Stimulated activated CD4-positive, alpha-beta T cell treated with anti-CD3 and anti-CD28 coated beads, Interleukin-12 subunit alpha, Interleukin-12 subunit beta, amount 100 ng/mL, for 4 hours (primary cell): Measurements from ENCODE around the gene DIS3L2.
A peak's percentile ranks its signal among the peaks of the same experiment; 100 is the strongest.

Experiments used
- DNase-seq: peaks from one replicate; pipeline ENCODE4 v3.0.0-alpha.2; 2020

The DIS3L2 gene

DNA sequence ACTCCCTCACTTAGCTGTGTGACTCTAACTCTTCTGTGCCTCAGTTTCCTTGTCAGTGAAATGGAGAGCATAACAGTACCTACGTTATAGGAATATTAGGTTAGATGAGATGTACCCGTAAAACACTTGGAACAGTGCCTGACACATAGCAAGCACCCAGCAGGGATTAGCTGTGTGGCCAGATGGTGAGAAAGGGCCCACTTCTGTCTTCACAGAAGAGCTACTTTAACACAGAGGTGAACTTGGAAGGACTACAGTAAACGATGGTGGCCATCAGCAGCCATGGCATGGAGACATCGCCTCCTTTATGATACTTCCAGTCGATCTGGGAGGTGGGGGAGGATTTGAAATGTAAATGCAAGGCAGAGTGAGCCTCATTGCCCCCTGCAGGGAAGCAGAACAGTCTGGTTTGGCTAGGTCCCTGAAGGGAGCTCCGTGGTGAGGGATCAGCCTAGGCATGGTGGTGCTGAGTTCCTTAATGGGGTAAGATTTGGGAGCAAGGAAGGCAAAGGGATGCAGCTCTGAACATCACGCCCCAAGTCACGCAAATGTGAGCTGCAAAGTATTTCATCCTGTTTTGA is 315.3 kb downstream of the DIS3L2 start:
- DNase-seq = no peak

DNA sequence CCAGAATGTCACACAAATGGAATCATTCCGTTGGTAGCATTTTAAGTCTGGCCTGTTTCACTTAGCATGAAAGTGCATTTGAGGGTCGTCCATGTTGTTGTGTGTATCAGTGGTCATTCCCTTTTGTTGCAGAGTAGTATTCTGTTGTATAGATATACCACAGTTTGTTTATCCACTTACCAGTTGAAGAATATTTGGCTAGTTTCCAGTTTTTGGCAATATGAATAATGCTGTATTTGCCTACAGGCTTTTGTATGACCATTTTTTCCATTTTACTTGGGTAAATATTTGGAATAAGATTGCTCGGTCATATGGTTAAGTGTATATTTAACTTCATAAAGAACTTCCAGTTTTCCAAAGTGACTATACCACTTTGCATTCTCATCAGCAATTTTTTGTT is 317.0 kb downstream of the DIS3L2 start:
- DNase-seq = no peak

DNA sequence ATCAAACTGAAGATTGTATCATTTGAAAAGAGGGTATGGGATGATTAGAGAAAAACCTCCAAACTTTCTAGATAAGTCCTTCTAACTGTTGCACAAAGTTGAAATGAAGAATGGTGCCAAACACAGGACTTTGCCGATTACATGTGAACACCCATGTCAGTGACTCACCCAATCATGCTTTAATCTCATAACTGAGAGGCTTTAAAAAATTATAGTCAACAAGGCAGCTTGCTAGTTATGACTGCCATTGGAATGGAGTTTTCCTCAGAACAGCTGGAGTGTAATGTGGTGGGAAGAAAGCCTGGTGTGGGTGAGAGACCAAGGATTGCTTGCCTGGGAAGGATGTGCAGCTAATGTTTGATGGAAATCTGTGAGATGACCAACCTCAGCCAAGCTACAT is 318.8 kb downstream of the DIS3L2 start:
- no peak for DNase-seq

DNA sequence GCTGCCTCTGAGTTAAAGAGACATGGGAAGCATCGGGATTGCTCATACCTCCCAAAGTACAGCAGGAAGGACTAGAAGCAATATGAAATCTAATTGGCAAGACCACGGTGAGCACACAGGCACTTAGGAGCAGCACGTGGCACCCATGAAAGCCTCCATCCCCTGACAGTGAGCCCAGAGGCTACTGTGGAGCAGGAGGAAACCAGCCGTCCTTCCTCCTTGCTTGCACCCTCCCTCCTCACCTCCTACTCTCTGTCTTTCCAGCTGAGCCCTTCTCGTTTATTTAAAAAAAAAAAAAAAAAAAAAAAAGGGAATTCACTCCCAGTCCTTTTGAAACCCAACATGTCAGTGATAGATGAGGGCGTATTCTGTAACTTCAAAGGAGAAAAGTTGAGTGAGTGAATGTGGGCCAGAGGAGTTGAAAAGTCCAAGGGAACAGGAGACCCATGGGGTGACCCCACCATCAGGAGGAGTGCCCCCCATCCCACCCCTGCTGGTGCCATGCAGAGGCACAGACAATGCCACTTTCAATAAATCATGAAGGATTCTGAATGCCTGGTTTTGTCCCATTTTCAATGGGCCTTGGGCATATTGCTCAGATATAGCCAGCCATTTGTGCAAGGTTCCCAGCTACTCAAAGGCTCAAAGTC is 320.5 kb downstream of the DIS3L2 start:
- no peak for DNase-seq

DNA sequence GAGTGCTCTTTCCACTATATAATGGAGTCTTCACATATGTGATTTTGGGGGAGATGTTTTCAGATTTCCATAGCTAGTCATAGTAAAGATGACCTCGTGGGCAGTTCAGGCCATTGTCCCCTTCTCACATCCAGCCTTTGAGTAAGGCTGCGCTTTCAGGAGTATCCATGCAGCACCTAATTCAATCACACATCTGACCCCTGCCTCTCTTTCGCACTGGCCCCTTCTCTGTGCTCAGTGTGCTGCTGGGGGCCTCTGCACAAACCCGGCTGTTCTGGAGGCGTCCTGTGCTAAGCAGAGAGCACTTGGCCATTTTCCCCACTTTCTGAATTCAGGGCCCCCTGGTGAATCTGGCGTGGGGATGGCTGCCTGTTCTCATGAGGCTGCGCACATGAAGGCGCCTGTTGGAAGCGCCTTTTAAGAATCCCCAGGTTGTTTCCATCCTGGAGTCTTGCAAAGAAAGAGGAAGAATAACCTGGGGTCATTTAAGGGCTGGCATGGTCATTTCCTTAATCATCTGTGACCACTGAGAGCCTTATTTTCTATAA is 321.1 kb downstream of the DIS3L2 start:
- DNase-seq = no peak

DNA sequence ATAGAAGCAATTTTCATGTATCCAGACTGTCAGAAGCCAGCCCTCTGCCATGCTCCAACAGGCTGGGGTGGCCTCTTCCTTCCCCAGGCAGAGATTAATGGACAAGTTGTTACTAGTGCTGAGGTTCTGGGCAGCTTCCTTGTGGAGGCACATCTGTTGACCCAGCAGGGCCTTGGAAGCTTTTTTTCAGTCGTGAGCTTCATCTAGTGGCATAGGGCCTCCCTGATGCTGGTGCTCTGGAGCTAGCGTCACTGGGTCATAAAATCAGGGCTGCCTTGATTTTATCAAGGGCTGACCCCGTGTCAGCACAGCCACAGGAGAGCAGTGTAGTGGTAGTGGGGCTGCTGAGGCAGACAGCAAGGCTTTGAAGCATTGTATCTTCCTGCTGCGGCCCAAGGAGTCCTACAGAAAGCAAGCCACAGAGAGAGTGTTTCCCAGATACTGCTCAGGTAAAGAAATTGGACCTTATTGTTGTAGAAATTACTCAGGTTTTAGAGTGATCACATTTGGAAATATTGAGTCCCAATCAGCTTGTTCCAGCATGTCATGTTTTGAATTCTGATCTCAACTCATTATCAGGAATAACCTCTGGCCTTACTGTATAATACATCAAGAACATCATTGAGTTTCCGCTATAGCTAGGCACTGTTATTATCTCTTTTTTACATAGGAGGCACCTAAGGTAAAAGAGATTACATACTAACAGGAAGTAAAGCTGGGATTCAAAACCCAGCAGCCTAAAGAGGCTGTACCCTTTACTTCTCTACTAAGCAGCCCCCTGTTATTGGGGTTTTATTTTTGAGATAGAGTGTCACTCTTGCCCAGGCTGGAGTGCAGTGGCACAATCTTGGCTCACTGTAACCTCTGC is 324.7 kb downstream of the DIS3L2 start:
- no peak for DNase-seq

DNA sequence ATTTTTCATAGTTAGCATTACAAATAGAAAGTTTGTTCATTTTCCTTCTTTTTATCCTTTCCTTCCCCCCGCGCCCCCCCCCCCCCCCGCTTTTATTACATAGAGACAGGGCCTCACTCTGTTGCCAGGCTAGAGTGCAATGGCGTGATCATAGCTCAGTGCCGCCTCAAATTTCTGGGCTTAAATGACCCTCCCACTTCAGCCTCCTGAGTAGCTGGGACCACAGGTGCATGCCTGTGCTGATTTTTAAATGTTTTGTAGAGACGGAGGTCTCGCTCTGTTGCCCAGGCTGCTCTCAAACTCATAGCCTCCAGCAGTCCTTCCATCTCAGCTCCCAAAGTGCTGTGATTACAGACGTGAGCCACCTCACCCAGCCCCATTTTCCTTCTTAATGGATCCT is 325.8 kb downstream of the DIS3L2 start:
- DNase-seq = no peak

DNA sequence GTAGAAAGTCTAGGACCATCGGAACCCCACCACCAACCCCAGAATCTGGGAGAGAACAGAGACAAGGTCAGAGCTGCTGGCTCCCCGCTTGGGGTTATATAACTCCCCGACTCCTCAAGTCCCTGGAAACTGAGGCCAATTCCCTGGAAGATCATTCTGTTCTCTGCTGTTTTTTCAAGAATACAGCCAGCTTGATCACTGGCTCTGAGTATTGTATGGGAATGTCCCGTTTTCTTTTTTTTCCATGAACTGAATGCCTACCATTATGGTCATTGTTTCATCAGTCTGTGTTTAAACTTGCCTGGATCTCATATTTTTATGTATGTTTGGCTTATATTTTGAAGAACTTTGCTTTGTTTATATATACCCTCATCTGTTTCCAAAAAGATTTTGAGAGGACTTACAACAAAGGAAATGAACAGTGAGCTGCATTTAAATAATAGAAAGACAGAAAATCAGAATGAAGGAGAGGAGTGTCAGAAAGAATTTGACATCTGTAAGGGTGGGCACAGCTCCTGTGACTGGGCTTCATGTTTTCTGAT is 327.0 kb downstream of the DIS3L2 start:
- no peak for DNase-seq

DNA sequence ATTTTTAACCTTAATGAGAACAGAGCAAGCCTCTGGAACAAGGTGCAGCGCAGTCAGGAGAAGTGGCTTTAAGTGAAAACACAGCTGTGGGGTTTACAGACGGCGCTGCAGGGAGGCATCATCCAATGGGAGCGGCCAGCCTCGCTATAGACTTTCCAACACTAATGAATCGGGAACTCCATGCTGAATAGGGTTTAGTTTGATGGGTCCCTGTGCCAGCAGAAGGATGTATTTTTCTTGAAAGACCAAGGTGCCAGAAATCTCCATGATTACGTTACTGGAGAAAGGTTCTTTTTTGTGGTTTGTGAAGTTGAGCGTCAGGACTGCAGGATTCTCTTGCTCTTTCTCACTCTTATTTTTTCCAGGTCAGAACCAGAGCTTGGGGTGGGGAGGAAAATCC is 329.2 kb downstream of the DIS3L2 start:
- DNase-seq = no peak

DNA sequence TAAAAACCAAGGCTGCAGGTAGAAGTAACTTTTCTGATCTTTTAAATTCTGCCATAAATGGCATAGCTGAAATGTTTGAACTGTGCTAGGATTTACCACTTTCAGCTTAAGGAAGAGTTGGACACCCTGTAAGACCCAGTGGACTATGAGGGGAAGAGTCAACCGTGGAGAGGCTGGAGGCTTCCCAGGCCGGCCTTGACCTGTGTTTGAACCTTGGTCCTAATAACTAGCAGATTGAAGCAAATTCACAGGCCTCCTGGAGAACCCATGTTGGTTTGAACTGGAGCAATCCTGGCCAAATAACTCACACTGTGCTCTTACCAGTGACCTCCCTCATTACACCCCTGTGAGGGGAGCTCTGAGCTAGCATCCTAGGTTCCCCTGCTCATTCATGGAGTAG is 329.8 kb downstream of the DIS3L2 start:
- DNase-seq = no peak

DNA sequence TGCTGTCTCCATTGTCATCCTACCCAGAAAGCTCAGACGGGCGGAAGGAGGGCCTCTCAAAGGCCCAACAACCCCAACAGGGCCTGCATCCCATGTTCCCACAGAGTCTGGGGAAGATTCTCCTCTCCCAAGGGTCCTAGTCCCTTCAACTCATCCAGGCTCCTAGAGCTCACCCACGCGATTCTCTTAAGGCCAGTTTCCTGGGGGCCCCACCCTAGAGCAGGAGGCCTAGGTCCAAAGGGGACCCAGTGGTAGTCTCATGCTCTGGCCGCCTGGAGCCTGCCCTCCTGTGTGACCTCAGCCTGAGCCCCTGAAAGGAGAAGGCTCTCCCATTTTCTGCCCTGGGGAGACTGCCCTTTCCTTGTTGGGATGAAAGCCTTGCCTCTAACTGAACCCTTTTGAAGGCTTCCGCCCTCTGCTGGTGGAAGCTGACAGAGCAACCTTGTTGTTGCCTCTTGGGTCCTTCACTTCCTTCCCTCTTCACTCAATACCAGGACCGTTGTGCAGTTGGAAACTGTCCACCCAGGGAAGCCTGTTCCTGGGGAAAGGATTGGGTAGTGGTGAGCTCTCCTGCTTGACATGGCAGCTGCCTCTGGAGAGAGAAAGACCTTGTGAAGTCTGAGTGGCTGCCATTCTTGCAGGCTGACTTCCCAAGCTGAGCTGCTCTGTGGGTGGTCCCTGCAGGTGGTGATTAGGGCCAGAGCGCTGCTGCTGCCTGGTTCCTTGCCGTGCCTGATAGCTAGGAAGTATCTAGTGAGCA is 331.1 kb downstream of the DIS3L2 start:
- peak; percentile 47 for DNase-seq

DNA sequence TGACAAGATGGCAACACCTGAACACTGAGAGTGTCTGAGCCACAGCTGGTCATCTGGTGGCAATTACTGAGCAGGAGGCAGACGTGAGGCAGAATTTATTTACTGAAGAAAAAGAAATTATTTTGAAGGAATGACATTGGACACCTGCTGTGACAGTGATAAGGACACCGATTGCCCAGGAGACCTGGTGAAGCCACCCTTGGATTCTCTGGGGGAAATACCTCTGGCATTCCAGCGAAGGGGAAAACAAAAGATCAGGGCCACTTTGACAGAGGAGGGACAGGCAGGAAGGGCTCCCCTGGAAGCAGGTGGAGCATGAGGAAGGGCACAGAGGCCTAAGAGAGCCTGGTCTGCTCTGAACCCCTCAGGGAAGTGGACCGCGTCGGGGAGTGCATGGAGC is 331.7 kb downstream of the DIS3L2 start:
- no peak for DNase-seq

DNA sequence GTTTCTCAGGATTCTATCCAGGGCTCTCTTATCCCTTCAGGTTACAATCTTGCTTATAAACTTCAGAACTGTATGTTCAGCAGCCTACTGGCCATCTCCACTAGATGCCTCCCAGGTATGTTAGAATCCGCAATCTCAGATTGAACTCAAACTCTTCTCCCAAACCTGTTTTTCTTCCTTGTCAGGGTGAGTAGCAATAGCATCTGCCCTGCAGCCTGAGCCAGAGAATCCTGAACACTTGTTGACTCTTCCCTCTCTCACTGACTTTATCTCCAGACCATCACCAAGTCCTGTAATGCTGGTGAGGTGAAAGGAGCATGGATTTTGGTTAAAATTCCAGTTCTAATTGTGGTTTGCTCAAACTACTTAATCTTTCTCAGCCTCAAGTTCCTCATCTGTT is 334.5 kb downstream of the DIS3L2 start:
- DNase-seq = no peak

DNA sequence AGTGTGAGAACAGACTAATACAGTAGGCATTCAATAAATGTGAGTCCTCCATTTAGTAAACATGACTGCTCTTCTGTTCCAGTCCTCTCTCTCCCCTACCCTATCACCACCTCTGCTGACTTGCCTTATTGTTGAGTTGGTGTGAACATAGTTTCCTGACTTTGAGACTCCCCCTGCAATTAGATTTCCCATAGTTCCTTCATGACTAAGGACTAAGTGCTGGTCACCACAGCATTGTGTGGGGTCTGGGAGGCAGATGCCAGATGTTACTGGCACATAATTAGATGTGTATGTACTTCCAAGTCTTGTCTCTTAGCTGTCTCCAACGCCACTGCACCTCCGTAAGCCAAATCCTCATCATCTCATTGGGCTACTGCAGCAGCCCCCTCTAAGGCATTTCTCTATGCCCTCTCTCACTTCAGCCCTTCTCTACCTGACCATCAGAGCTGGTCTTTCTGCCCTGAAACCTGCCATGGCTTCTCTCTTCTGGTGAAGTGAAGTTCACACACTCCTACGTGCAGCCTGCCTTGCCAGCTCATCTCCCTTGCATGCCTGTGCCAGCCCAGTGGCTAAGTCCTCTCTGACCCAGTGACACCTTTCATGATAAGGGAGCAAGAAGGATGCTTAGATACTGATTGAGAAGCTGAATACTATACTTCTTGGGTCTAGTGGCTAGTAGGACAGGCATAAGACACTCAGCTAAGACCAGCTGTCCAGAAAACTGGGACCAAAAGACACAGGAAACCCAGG is 335.4 kb downstream of the DIS3L2 start:
- no peak for DNase-seq

DNA sequence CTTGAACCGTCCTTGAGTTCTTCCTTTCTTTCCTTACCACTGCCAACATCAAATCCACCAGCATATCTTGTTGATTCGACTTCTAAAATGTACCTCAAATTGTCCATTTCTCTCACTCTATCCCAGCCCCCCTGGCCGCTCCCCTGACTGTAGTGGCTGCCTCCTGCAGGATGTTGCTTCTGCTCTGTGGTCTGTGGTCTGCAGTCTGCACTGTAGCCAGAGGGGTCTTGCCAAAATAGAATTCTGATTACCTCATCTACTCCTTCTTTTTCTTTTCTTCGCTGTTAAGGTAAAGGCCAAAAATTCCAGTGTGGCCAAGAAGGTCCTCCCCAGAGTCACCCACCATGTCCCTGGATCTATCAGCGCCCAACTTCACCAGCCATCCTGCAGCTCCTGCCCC is 337.6 kb downstream of the DIS3L2 start:
- DNase-seq = no peak

DNA sequence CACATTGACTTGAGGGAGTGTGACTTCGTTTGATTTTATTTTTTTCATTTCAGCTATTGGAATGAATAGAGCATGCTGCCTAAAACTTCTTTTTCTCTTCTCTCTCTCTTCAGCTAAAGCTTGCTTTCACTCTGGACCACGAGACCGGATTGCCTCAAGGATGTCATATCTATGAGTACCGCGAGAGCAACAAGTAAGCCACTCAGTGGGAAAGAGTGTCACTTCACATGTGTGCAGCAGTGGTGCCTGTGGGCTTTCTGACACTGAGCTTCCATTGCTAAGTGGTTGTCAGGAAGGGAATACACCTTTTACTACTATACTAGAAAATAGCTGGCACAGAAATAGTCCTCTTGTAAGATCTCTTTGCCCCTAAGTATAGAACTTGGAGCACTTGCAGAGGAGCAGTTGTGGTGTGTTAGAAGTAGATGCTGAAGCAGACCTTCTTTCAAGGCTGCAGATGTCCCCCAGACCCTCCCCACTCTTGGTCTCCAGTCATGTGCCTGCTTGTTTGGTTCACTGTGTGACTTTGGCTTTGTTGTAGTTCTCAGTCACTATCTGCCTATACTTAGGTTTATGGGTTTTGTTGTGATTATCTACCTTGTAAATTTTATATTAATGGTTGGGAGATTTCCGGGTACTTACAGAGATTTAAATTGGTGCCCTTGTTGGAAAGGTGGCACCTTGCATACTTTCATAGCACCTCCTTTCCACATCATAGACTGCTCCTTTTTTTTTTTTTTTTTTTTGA is 338.6 kb downstream of the DIS3L2 start:
- DNase-seq = no peak

DNA sequence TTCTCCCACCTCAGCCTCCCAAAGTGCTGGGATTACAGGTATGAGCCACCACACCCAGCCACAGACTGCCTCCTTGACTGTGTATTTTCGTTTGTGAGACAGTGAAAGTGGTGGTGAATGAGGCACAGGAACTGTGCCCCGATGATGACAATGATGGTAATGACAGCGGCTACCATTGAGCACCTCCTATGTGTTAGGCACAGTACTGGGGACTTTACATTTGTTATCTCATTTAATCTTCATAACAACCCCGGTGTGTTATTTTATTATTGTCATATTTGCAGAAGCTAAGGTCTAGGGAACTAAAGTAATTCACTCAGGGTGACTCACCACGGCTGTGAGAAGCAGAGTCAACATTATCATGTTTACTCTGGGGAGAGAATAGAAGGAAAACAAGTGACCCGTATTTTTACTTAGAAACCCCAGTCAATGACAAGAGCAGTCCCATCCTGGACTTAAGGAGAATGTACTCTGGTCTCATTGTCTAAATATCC is 339.4 kb downstream of the DIS3L2 start:
- DNase-seq = no peak

DNA sequence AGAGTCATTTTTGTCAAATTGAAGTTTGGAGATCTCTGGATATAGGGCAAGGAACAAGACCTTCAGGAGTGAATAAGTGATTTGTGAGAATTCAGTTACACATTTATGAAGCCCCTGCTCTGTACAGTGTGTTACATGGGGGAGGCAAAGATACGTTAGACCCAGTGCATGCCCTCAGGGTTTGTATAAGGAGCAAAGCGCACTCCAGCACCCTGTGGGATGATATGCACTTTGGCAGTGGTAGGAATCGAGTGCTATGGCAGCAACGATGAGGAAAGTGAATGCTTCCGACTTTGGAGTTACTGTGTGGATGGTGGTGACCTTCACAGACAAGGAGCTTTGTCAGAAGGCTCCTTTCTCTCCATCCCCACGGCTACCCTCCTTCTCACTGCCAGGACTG is 342.7 kb downstream of the DIS3L2 start:
- DNase-seq = no peak

DNA sequence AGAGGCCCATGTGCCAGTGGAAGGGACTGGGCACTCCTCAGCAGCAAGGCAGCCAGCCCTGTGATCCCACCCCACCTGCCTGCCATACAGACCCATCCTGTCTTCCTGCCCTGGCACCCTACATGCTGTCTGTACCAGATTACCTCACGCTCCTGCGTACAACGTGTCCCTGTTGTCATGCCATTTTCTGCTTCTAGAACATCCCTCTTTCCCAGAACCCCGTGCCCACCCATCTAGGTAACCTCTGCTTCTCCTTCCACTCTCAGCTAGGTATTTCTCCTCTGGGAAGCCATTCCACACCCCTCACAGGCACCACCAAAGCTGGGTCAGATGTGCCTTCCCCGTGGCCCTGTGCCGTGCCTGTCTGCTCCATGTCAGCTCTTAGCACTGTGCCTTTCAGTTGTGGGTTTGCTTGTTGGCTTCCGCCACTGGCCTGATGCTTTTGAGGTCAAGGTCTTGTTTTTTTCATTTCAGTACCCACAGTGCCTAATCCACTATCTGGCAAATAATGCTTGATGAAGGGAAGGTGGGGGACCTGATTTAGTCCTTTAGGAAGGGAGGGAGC is 345.3 kb downstream of the DIS3L2 start:
- DNase-seq = no peak

DNA sequence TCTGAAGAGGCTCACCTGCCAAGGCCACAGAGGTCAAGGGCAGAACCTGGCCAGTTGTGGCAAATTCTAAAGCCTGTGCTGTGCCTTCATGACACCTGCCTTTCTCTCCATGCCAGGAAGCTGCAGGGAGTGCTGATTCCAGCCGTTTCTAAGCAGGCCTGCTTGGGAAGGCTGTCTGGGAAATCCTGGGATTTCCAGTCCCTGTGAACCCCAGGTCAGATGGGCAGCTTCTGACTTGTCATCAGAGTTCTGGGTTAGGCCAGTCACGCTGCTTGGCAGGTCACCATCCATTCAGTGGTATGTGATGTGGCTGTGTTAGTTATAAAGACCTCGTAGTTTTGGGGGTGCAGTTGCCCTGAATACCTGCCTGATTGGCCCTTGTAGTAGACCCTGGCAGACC is 346.3 kb downstream of the DIS3L2 start:
- no peak for DNase-seq

DNA sequence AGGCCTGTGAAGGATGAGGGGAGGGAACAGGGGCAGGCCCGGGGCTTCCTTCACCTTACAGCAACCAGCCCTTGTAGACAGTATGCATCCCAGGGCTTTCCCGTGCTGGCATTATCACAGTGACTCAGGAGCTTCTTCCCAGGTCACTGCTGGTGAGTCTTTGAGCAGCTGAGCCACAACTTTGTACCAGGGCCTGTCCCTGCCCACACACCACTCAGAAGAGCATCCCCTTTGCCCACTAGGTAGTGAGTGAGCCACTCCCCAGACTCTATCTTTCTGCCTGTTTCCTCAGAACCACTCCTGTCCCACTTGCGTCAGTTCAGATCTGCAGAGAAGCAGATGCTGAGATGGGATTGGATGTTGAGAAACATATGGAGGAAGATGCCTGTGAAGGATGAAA is 347.5 kb downstream of the DIS3L2 start:
- no peak for DNase-seq
